Activated CD8-positive, alpha-beta T cell treated with anti-CD3 and anti-CD28 coated beads for 36 hours (primary cell): ENCODE measurements around the gene PTPN11. TPM values are rescaled to one million over a fixed set of nuclear protein-coding genes. Genes with fewer than 3 reads are reported as not detected.

ENCODE experiments used
- ATAC-seq: fragments of 200-7000 bp; cut with Tn5 transposase; one replicate; pipeline ENCODE4 v1.10.0; 2021; ENCODE audit warnings: mild to moderate bottlenecking, moderate library complexity
- CTCF ChIA-PET: fragments of 350-600 bp; sonication (Branson Sonifier 250); formaldehyde crosslinking; loops from one replicate; lab custom pipeline; 2021; ENCODE audit warnings: antibody characterized with exemption; lab: Charles Lee
- POLR2A ChIA-PET: fragments of 350-600 bp; sonication (Branson Sonifier 250); formaldehyde crosslinking; loops from one replicate; lab custom pipeline; 2021; ENCODE audit warnings: antibody characterized with exemption; lab: Charles Lee
- DNase-seq: peaks from one replicate; pipeline ENCODE4 v3.0.0-alpha.2; 2020
- H3K27ac Mint-ChIP-seq: one replicate; pipeline ENCODE4 v1.8.0; 2021; ENCODE audit warnings: mild to moderate bottlenecking, mixed read lengths
- H3K27me3 Mint-ChIP-seq: one replicate; pipeline ENCODE4 v1.8.0; 2021; ENCODE audit warnings: mixed read lengths
- H3K36me3 Mint-ChIP-seq: one replicate; pipeline ENCODE4 v1.8.0; 2021; ENCODE audit warnings: low read depth, mixed read lengths
- H3K4me1 Mint-ChIP-seq: one replicate; pipeline ENCODE4 v1.8.0; 2021; ENCODE audit warnings: low read depth, mixed read lengths
- H3K4me3 Mint-ChIP-seq: one replicate; pipeline ENCODE4 v1.8.0; 2021; ENCODE audit warnings: mild to moderate bottlenecking, moderate library complexity, mixed read lengths
- H3K9me3 Mint-ChIP-seq: one replicate; pipeline ENCODE4 v1.8.0; 2021; ENCODE audit warnings: mixed read lengths
- intact Hi-C: fragments of 100-400 bp; cut with micrococcal nuclease; formaldehyde crosslinking; loops from one replicate; pipeline ENCODE4 v1.10.0; 2022
- total RNA-seq, 2 experiments: library from RNA; stranded (reverse); gene quantifications; one replicate each; pipeline ENCODE4 v1.2.3, GENCODE V29; 2021
- TF ChIP-seq, protein P1 (sequence below): fragments of 200-600 bp; IDR thresholded peaks from one replicate; pipeline ENCODE4 v1.8.0; 2022; ENCODE audit warnings: antibody characterized with exemption, mild to moderate bottlenecking

The PTPN11 gene
- total RNA-seq, 2 experiments from 2014 or later: 131 to 142 TPM

DNA sequence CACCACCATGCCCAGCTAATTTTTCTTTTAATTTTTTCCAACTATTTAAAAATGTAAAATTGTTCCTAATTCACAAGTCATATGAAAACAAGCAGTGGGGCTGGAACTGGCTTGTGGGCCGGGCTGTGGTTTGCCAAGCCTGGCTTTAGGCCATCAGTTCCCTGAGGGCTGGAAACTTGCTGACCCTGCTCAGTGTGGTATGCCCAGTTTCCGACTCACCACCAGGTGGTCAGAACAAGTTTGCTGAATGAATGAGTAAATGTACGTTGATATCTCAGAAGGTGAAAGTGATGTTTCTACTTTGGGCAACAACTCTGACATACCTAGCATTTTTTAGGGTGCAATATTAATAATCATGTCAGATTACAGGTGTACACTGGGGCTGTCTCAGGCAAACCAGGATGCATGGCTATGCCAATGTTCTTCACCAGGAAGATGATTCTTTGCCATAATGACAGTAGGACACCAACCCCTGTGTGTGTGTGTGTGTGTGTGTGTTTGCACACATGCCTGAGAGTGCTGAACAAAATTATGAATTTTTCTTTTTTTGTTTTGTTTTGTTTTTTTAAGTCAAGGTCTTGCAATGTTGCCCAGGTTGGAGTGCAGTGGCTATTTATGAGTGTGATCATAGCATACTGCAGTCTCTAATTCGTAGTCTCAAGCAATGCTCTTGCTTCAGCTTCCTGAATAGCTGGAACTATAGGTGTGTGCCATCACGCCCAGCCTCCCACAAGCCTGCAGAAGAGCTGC, 106.1 kb downstream of the PTPN11 start:
- DNase-seq (no peak), ATAC-seq (no peak)
- Mint-ChIP-seq H3K9me3 (no peaks in the 10 kb centered on the region), H3K4me1 (no peaks in the 10 kb centered on the region), H3K27me3 (peaks cover 2% of the 10 kb centered on the region), H3K36me3 (no peaks in the 10 kb centered on the region), H3K4me3 (no peak overlapping the region), H3K27ac (no peak overlapping the region)
- intact Hi-C loops: no loop called here
- TF ChIP-seq, protein P1, sequence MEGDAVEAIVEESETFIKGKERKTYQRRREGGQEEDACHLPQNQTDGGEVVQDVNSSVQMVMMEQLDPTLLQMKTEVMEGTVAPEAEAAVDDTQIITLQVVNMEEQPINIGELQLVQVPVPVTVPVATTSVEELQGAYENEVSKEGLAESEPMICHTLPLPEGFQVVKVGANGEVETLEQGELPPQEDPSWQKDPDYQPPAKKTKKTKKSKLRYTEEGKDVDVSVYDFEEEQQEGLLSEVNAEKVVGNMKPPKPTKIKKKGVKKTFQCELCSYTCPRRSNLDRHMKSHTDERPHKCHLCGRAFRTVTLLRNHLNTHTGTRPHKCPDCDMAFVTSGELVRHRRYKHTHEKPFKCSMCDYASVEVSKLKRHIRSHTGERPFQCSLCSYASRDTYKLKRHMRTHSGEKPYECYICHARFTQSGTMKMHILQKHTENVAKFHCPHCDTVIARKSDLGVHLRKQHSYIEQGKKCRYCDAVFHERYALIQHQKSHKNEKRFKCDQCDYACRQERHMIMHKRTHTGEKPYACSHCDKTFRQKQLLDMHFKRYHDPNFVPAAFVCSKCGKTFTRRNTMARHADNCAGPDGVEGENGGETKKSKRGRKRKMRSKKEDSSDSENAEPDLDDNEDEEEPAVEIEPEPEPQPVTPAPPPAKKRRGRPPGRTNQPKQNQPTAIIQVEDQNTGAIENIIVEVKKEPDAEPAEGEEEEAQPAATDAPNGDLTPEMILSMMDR: no peak
- ChIA-PET CTCF (no interaction called here), POLR2A (no interaction called here)

DNA sequence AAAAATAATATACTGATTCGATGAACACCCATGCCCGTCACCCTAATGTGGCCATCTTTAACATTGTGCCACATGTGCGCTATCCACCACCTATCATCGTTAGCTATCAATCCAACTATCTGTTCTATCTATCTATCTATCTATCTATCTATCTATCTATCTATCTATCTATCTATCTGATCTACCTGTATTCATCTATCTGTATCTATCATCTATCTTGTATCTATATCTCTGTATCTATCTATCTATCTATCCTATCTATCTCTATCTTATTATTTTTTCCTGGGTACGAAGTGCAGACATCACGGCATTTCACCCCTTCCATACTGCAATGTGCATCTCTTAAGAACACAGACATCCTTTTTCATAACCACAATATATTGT, 106.7 kb downstream of the PTPN11 start:
- intact Hi-C loops: no loop called here
- TF ChIP-seq, protein P1: no peak
- Mint-ChIP-seq H3K36me3 (no peaks in the 10 kb centered on the region), H3K4me1 (no peaks in the 10 kb centered on the region), H3K4me3 (no peak overlapping the region), H3K27ac (no peak overlapping the region), H3K27me3 (peaks cover 2% of the 10 kb centered on the region), H3K9me3 (no peaks in the 10 kb centered on the region)
- ATAC-seq (no peak), DNase-seq (no peak)
- ChIA-PET POLR2A (no interaction called here), CTCF (no interaction called here)

DNA sequence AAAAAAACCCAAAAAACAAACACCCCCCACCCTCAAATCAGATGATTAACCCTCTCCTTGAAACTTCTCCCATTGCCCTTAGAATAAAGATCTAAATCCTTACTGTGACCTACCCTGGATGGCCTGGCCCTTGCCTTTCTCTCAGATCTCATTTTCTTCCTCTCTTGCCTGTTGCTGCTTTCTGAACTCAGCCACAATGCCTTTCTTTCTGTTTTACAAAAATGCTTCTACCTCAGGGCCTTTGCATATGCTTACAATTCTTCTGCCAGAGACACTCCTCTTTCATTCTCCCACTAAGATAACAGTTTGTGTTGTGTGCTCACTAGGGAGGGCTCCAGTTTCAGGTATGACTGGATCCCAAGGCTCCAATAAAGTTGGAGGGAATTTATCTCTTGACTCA, 108.3 kb downstream of the PTPN11 start:
- CTCF ChIA-PET: no interaction called here
- H3K27me3 Mint-ChIP-seq: peaks cover 2% of the 10 kb centered on the region

GRCh38 chr12:112527501-112527900, 108.8 kb downstream of the PTPN11 start:
- no peaks in the 10 kb centered on the region for H3K4me1 Mint-ChIP-seq
- TF ChIP-seq, protein P1: no peak
- H3K4me3 Mint-ChIP-seq: no peak overlapping the region
- no peak for DNase-seq
- ATAC-seq: no peak
- H3K9me3 Mint-ChIP-seq: no peaks in the 10 kb centered on the region
- H3K27ac Mint-ChIP-seq: no peak overlapping the region
- CTCF ChIA-PET: no interaction called here
- POLR2A ChIA-PET: no interaction called here
- intact Hi-C loops: no loop called here
- H3K36me3 Mint-ChIP-seq: no peaks in the 10 kb centered on the region
- H3K27me3 Mint-ChIP-seq: peaks cover 2% of the 10 kb centered on the region

More for the DNA sequence above, 108.3 kb downstream of the PTPN11 start:
- POLR2A ChIA-PET: no interaction called here
- DNase-seq (no peak), ATAC-seq (no peak)
- TF ChIP-seq, protein P1: no peak
- Mint-ChIP-seq H3K9me3 (no peaks in the 10 kb centered on the region), H3K4me3 (no peak overlapping the region), H3K27ac (no peak overlapping the region), H3K36me3 (no peaks in the 10 kb centered on the region), H3K4me1 (no peaks in the 10 kb centered on the region)
- intact Hi-C loops: no loop called here

GRCh38 chr12:112528521-112528920, 109.8 kb downstream of the PTPN11 start:
- TF ChIP-seq, protein P1: no peak
- ATAC-seq (no peak), DNase-seq (no peak)
- H3K4me1 Mint-ChIP-seq: no peaks in the 10 kb centered on the region
- intact Hi-C loops: no loop called here
- no peak overlapping the region for H3K4me3 Mint-ChIP-seq
- no peak overlapping the region for H3K27ac Mint-ChIP-seq
- no peaks in the 10 kb centered on the region for H3K36me3 Mint-ChIP-seq
- ChIA-PET CTCF (no interaction called here), POLR2A (no interaction called here)
- no peaks in the 10 kb centered on the region for H3K9me3 Mint-ChIP-seq
- H3K27me3 Mint-ChIP-seq: peaks cover 2% of the 10 kb centered on the region
